NOMO-1 (cell line): ENCODE results near the gene VAC14.

Source experiments
- DNase-seq, 2 experiments: peaks; one replicate each; lab custom pipeline; 2025; ENCODE audit not compliant: unreplicated experiment in 2 of 2; lab: John Stamatoyannopoulos, UW

Gene VAC14

DNA sequence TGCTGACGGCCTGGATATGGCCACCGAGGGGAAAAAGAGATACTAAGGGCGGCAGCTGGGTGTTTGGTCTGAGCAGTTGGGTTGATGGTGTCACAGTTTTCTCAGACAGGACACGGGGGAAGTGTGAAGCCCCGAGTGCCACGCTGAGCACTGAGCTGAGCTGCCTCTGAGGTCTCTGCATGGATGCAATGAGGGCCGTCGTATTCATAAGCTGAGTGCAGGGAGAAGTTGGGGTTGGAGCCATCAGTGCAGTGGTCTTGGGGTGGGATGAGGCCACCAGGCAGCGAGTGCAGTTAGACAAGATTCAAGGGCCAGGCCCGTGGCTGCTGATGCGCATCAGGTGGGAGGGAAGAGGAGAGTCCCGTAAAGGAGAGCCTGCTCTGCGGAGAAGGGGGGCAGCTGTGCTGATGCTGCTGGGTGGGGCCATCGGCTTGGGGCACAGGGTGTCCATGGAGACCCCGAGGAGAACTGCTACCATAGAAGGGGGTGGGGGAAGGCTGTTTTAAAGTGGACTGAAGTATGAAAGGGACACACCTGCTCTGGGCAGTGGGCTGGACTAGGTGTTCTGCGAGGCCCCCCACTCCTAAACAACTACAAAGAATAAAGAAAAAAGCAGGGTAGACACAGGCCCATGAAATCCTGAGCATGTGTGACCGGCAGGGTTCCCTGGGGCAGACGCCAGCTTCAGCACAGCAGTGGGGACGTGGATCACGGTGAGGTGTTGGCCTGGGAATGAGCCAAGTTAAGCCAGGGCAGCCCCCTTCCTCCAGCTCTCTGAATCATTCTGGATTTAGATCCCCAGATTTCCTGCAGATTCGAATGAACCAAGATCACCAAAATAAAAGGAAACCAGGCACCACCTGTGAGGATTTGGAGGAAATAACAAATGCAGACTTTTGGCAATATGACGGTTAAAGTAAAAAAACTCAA, 134.9 kb downstream of the VAC14 start:
- DNase-seq, result no peak

DNA sequence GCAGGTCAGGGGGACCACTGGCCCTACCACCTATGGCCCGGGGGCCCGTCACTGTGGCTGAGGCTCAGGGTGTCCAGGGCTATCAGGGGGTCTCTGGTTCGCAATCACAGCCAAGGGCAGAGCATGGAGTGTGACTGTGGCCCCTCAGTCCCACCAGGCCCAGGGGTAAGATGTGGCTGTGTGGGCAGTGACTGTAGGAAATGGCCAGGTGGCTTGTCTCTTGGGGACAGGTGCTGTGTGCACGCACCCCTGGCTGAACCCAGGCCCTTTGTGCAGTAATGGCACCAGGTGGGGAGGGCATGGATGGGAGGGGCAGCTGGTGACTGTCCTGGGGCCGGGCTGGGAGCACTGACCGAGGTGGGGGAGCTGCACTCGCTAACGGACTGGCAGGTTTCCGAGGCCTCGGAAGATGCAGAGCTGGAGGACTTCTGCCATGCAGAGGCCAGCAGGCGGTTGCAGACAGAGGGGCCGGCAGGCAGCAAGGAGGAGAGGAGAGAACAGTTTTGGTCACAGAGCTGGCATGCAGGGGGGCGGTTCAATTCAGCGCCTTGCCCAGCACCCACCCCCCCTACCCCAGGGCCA, 135.8 kb downstream of the VAC14 start:
- DNase-seq, result no peak

DNA sequence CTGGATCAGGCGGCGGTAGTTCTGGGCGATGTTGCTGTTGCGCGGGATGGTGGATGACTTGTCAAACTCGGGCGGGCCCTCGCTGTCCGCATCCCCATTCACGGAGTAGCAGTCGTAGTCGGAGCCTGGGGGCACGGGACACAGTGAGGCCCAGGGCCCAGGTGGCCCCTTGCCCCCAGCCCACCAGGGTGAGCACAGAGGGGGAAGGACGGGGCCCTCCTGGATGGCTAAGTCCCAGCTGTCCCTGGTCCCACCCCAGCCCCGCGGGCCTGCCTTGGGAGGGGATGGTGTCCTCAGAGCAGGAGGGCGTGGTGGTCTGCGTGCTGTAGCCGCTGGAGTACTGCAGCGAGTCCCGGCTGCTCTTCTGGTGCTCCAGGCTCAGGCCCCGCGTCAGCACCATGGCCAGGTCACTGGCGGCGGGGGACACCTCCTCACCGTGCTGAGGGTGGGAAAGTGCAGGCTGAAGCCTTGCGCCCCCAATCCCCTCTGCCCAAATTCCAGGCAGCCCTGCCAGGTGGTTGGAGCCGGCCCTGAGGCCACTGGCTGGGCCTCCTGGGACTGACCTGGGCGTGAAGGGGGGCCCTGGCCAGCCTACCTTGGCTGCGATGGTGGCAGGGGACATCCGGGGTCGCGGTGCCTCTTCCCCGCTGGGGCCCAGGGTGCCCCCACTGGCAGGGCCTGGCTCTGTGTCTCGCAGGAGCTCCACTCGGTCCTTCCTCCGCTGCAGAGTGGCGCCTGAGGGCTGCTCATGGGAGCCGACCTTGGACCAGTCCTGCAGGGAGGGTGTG, 136.4 kb downstream of the VAC14 start:
- DNase-seq, result no peak

DNA sequence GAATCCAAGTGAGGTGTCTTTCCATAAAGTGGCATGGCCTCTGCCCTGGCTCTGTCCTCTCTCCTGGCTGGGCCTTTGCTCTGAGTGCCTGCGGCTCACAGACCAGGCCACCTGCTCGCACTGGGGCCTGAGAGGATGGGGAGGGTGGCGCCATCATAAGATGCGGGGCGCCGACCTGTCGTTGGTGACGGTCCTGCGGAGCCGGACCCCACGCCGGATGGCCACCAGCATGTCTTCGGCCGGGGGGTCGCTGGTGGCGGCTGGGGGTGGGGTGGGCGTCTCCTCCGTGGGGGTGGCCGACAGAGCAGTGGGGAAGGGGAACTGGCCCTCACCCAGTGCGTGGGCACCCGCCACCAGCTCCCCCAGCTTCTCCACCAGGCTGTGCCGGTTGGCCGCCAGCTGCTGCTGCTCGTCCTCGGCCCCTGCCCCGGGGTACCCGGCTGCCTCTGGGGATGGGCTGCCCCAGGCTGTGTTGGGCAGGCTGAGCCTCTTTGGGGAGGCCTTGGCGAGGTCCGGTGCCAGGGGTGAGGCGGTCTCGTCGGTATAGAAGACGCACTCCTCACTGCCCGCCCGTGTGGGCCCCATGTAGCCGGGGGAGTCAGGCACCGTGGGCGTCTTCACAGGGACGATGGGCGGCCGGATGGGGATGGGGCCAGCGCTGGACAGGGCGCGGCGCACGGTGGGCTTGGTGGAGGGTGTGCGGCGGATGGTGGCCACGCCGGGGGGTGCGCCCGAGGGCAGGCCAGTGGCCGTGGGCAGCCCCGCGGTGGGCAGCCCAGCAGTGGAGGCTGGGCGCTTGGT, 137.2 kb downstream of the VAC14 start:
- no peak for DNase-seq

DNA sequence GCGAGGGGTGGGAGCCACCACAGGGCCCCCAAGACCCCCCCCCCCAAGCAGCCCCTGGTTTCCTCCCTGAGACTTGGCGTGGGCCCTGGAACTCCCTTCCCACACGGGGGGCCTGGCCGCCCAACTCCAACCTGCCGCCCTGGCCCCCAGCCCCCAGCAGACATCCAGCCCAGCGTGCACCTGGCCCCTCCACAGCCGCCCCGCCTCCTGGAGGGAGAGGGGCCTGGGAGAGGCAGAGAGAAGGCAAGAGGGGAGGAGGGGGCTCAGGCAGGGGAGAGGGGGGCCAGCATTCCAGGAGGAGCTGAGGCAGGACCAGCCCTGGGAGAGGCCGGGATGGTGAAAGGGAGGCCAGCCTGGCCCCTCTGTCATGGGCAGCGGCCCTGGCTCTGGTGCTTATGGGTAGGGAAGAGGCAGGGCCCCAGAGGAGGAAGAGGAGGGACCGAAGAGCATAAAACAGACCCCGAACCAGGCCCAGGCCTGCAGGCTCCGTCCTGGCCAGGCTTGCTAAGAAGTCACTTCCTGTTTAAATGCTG, 137.9 kb downstream of the VAC14 start:
- no peak for DNase-seq

DNA sequence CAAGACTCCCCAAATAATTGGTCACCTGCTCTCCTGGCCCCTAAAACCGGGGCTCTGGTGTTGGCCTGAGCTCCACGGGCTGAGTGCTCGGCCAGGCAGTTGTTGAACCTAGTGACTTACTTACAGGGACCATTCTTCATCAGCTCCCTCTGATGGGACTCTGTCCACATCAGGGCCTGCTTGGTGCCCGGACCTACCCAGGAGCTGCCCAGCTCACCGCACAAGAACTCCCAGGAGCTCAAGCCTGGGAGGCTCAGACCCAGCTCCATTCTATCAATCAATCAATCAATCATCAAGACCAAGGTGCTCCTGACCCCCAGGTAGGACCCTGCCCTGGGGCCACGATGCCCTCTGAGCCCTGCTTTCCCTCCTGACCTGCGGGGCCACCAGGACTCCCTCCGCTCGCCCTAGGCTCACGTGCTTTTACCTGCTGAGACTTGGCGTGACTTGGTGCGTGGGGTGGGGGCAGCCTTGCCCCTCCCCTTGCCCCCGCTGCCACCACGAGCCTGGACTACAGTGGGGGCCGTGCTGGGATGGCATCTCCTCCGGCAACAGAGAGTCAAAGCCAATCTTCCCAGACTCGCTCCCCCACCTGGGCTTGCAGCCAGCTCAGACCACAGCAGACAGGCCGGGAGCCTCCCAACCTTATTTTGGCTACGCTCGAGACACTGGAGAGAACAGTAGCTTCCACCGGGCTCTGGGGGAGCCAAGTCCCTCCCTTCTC, 138.9 kb downstream of the VAC14 start:
- DNase-seq, result no peak

DNA sequence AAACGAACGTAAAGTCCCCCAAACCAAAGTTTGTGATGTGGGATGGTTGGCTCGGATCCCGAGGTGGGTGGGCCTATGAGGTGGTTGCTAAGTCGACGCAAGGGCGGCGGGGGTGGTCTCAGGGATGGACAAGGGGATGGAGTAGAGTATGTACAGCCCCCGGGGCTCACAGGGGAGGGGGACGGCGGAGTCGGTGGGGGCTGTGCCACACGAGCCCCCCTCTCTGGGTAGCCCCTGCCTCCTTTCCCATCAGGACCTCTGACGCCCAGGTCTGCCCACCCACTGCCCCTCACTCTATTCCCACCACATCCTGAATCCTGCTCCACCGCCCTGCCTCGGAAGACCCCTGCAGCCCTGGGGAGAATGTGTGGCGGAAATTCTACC, 139.4 kb downstream of the VAC14 start:
- no peak for DNase-seq

DNA sequence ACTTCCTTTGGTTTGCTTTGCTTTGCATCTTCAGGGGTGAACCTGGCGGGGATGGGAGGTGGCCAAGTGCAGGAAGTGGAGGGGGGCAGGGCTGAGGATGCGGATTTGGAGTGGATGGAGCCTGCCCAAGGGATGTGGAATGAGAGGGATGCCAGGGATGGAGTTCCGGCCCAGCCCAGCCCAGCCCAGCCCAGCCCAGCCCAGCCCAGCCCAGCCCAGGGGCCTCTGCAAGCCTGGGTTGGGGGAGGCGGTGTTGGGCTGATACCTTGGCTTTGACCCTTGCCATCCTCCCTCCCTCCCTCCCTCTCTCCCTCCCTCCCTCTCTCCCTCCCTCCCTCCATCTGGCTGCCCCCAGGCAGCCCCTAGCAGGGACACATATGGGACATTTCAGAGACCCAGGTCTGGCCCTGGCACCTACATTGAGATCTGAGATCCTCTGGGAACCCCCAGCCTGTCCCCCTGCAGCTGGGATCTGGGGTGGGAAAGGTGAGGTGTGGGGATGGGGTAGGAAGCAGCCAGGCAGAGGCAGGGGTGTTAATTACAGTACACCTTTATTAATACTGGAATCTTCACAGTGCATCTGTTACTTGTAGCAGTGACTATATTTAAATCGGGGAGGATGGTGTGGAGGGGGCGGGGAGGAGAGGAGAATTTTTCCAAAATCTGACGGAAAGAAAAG, 140.1 kb downstream of the VAC14 start:
- no peak for DNase-seq

DNA sequence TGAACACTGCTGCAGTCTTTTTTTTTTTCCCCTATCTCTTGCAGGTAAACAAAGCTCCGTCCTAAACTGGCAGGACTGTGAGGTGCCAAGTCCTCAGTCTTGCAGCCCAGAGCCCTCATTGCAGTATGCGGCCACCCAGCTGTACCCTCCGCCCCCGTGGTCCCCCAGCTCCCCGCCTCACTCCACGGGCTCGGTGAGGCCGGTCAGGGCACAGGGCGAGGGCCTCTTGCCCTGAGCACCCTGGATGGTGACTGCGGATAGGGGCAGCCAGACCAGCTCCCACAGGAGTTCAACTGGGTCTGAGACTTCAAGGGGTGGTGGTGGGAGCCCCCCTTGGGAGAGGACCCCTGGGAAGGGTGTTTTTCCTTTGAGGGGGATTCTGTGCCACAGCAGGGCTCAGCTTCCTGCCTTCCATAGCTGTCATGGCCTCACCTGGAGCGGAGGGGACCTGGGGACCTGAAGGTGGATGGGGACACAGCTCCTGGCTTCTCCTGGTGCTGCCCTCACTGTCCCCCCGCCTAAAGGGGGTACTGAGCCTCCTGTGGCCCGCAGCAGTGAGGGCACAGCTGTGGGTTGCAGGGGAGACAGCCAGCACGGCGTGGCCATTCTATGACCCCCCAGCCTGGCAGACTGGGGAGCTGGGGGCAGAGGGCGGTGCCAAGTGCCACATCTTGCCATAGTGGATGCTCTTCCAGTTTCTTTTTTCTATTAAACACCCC, 140.8 kb downstream of the VAC14 start:
- DNase-seq, result no peak

DNA sequence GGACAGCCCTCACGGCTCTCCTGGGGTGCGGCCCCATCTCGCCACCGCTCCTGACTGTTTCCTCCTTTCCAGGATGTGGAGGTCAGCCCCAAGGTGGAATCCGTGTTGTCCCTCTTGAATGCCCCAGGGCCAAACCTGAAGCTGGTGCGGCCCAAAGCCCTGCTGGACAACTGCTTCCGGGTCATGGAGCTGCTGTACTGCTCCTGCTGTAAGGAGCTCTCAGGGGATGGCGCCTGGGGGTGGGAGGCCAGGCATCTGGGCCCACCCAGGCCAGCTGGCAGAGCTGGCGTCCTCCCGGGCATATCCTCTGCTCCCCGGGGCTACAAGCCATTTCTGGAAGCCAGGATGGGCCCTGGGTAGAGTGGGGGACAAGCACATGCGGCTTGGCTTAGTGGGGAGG, 141.4 kb downstream of the VAC14 start:
- DNase-seq, result no peak

DNA sequence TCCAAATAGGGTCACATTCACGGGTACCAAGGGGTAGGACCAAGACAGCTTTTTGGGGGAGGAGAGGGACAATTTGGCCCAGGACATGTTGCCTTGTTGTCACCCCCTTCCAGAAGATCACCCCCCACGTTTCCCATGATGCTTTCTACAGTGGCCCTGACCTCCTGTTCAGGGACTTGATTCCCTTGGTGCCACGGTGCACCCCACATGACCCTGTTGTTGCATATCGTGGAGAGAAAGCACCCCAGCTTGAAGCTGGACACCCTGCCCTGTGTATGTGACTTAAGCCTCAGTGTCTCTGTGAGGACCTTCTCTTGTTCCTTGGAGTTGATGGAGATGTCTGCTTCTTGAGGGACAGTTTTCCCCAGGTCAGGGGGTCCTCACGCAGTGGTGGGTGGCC, 142.0 kb downstream of the VAC14 start:
- no peak for DNase-seq

DNA sequence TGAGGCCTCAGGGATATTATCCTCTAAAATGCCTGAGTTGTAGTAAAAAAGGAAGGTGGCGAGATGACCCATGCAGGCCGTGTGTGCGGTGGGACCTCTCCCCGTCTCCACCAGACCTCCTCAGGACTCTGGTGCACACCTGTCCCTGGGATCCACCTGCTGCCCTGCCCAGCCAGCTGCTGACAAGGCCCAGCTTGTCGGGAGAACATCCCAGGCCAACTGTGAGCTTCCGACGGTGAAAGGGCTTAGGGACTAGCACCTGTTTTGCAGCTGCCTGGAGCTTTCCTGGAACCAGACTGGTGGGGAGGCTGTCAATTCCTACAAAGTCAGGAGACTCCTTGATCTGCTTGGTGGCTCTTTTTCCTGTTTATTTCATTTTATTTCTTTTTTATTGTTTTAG, 143.0 kb downstream of the VAC14 start:
- no peak for DNase-seq

DNA sequence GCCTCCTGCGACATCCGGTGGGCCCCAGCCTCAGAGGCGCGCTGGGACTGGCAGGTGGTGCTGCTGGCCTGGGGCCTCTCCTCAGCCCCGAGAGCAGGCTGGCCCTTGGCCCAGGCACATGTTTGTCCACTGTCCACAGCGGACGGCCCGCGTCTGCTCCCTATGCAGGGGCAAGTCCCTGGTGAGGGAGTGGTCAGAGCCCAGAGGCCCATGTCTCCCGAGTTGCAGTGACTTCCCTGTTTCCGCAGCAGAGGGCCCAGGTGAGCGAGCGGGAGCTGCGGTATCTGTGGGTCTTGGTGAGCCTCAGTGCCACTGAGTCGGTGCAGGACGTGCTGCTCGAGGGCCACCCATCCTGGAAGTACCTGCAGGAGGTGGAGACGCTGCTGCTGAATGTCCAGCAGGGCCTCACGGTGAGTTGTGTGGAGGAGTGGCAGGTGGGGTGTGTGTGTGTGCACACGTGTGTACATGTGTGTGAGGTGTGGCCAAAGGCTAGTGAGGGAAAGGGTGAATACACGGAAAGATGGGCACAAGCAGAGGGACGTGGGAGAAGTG, 144.2 kb downstream of the VAC14 start:
- DNase-seq, result no peak

DNA sequence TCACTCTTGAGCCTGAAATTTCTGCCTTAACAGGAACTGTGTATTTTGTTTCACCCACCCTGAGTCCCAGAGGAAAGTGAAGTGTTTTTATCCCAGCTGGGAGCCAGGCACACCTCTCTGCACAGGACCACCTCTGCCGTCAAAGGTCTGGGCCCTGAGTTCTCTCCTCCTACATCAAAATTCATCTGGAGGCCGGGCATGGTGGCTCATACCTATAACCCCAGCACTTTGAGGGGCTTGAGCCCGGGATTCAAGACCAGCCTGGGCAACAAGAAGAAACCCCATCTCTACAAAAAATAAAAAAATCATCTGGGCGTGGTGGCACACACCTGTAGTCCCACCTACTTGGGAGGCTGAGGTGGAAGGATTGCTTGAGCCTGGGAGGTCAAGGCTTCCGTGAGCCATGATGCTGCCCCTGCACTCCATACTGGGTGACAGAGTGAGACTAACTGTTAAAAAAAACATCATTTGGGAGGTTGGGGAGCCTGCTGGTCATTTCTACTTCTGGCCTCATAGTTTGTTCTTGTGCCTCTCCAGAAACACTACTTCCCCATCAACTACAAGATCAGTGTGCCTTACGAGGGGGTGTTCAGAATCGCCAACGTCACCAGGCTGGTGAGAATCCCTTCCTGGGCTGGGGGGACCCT, 144.8 kb downstream of the VAC14 start:
- DNase-seq, result no peak

DNA sequence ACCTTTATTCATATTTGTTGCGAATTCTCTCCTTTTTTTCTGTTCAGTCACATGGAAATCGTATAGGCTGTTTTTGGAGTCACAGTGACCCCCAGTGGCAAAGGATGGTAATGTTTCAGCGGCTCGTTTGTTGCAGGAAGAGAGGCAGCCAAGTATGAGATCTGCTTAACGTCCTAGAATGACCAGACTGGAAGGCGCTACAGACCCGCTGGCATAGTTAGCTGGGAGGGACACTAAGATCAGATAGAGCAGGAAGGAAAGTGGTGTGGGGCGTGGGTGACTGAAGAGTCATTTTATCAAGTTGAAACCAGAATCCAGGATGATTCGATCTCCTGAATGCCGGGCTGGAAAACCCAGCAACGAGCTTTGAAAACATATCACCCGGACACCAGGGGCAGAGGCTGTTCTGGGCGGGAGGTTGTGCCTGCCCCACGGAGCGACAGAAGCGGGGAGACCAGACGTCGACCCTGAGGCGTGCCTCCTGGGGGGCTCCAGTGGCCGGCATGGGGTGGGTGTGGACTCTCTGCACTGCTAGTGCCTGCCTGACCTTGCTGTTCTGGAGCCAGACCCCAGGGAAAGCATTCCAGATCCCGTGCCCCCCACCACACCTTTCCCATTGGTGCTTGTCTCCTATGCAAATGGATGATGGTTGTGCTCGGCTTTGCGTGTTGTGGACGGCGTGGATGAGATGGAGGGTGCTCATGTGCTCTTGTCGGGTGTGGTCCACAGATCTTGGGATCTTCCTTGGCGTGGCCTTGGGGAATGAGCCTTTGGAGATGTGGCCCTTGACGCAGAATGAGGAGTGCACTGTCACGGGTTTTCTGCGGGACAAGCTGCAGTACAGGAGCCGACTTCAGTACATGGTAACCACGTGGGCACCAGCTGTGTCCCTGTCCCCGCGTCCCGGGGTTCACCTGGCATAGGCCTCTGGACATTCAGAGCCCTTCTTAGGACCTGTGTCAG, 146.9 kb downstream of the VAC14 start:
- DNase-seq, result peak; percentile 63 to 65

DNA sequence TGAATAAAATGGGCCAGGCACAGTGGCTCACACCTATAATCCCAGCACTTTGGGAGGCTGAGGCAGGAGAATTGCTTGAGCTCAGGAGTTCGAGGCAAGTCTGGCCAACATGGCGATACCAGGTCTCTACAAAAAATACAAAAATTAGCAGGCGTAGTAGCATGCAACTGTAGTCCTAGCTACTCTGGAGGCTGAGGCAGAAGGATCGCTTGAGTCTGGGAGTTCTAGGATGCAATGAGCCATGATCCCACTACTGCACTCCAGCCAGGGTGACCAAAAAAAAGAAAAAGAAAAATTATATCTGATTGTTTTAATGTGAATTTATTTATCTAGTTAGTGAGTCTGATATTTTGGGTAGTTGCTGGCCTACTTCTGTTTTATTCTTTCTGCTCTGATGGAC, 147.6 kb downstream of the VAC14 start:
- DNase-seq, result no peak

DNA sequence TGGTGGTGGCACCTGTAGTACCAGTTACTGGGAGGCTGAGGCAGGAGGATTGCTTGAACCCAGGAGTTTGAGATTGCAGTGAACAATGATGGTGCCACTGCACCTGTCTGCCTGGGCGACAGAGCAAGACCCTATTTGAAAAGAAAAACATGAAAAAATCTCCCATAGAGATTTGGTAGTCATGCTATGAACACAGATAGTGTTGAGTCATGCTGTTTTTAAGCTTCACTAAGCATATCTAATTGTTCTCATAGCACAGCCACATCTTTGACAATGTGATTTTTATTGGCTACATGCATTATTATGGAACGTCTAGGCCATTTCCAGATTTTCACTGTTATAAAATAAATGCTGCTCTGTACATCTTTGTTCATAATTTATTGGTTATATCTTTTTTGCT, 148.6 kb downstream of the VAC14 start:
- no peak for DNase-seq
